Naive thymus-derived CD8-positive, alpha-beta T cell (primary cell): ENCODE data around the gene FARP1. TPM values are rescaled to one million over a fixed set of nuclear protein-coding genes. Genes with fewer than 3 reads are reported as not detected.

ENCODE experiments used
- ATAC-seq, 2 donors: fragments of 150-1000 bp; cut with Tn5 transposase in 1 of 2; sonication (Bioruptor Pico), chemical (Tn5 transposase) in 1 of 2; 1 replicate in 1 of 2; 2 replicates in 1 of 2; pipeline ENCODE4 v1.10.0; 2021; ENCODE audit warnings: mild to moderate bottlenecking in 2 of 2, moderate library complexity in 2 of 2
- POLR2A ChIA-PET: fragments of 350-600 bp; sonication (Branson Sonifier 250); formaldehyde crosslinking; loops from one replicate; lab custom pipeline; 2021; ENCODE audit warnings: antibody characterized with exemption; lab: Charles Lee
- DNase-seq, 10 donors: peaks; one replicate each; pipeline versions ENCODE4 v3.0.0 to v3.0.0-alpha.2; 2020 to 2022
- H3K27ac Mint-ChIP-seq, 10 donors: one replicate each; pipeline ENCODE4 v1.8.0; 2020 to 2022; ENCODE audit warnings: mild to moderate bottlenecking in 10 of 10, mixed read lengths in 10 of 10, moderate library complexity in 4 of 10, inconsistent platforms in 1 of 10
- H3K27me3 Mint-ChIP-seq, 5 donors: one replicate each; pipeline ENCODE4 v1.8.0; 2021 to 2022; ENCODE audit warnings: mixed read lengths in 5 of 5
- H3K36me3 Mint-ChIP-seq, 3 donors: one replicate each; pipeline ENCODE4 v1.8.0; 2020 to 2022; ENCODE audit warnings: mixed read lengths in 3 of 3, mild to moderate bottlenecking in 2 of 3, inconsistent platforms in 1 of 3
- H3K4me1 Mint-ChIP-seq, 4 donors: one replicate each; pipeline ENCODE4 v1.8.0; 2021 to 2022; ENCODE audit warnings: mixed read lengths in 4 of 4
- H3K4me3 Mint-ChIP-seq, 10 donors: one replicate each; pipeline ENCODE4 v1.8.0; 2020 to 2022; ENCODE audit warnings: mild to moderate bottlenecking in 10 of 10, mixed read lengths in 10 of 10, moderate library complexity in 6 of 10, inconsistent platforms in 1 of 10
- H3K9me3 Mint-ChIP-seq, 9 donors: one replicate each; pipeline ENCODE4 v1.8.0; 2020 to 2022; ENCODE audit warnings: mixed read lengths in 9 of 9, mild to moderate bottlenecking in 3 of 9, inconsistent platforms in 1 of 9, moderate library complexity in 1 of 9
- polyA plus RNA-seq, 3 donors: library from polyadenylated mRNA; unstranded; fragments of 300-500 nt; fragmentation: Illumina TruSeq; gene quantifications; one replicate each; pipeline ENCODE4 v1.2.3, GENCODE V29; 2021
- total RNA-seq, 8 experiments: library from RNA in 2 of 8; stranded (reverse) in 2 of 8; gene quantifications; one replicate each; pipeline ENCODE4 v1.2.3 and lab custom pipeline; 2021 to 2026

FARP1 gene
- total and polyA plus RNA-seq, 5 experiments from 2014 or later = 0.03 to 0.55 (median 0.22) TPM

DNA sequence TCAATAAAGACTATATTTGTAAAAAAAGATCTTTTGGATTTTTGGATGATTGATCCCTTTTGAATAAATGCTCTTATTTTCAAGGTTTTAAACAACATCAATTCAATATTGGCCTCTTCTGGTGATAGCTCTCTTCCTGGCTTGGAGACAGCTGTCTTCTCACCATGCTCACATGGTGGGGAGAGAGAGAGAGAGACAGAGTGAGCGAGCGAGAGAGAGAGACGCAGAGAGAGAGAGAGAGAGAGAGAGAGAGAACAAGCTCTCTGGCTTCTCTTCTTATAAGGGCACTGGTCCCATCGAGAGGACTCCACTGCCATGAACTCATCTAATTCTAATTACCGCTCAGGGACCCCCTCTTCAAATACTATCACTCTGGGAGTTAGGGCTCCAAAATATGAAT is 32.1 kb upstream of the FARP1 start:
- Mint-ChIP-seq H3K27ac (no peak overlapping the region), H3K4me1 (peaks cover 0 to 2% (median 0%) of the 10 kb centered on the region in 4 donors), H3K9me3 (peaks cover 0 to 14% (median 0%) of the 10 kb centered on the region in 9 donors), H3K27me3 (peaks cover 0 to 6% (median 0%) of the 10 kb centered on the region in 5 donors), H3K36me3 (no peaks in the 10 kb centered on the region), H3K4me3 (no peak overlapping the region)
- ATAC-seq = no peak
- POLR2A ChIA-PET = no interaction called here
- no peak for DNase-seq

DNA sequence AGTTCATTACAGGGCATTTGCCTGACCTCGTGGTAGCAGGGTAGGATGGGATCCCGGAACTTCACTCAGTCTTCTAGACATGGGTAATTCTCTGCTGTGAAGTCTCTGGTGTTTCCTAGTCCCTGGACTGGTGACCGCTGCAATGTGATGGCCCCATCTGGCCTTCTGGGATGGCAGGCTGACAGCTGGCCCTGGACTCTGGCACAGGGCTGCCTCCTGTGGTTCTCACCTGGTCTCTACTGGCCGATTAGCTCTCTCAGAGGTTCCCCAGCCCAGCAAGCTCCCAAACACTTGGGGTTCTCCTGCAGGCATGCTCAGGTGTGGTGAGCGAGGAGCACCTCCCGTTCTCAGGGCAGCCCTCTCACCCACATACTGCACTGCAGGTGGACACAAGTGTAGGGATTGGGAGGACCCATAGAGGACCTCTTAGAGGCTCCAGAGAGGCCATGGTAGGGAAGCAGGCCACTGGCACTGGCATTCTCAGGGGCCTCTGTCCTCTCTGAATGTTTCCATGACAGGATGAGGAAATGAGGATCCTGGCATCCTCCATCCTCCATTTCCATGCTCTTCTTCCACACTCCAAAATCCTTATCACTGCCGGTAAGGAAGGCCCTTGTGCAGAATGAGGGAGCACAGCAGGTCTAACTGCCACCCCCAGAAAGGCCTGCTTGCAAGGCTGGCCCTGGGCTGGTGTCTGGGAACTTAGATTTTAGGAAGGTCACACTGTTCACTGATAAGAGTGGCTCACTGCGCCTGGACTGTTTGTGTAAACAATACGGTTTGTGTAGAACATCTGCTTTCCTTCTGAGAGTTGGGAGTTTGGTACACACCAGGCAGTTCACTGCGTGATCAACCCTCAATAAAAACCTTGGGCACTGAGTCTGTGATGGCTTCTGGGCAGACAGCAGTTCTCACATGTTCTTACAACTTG is 31.5 kb upstream of the FARP1 start:
- no peak for ATAC-seq
- H3K27me3 Mint-ChIP-seq = peaks cover 0 to 6% (median 0%) of the 10 kb centered on the region in 5 donors
- peaks cover 0 to 2% (median 0%) of the 10 kb centered on the region in 4 donors for H3K4me1 Mint-ChIP-seq
- no peak overlapping the region for H3K4me3 Mint-ChIP-seq
- H3K9me3 Mint-ChIP-seq = peaks cover 0 to 8% (median 0%) of the 10 kb centered on the region in 9 donors
- POLR2A ChIA-PET = no interaction called here
- no peaks in the 10 kb centered on the region for H3K36me3 Mint-ChIP-seq
- no peak overlapping the region for H3K27ac Mint-ChIP-seq
- no peak for DNase-seq

DNA sequence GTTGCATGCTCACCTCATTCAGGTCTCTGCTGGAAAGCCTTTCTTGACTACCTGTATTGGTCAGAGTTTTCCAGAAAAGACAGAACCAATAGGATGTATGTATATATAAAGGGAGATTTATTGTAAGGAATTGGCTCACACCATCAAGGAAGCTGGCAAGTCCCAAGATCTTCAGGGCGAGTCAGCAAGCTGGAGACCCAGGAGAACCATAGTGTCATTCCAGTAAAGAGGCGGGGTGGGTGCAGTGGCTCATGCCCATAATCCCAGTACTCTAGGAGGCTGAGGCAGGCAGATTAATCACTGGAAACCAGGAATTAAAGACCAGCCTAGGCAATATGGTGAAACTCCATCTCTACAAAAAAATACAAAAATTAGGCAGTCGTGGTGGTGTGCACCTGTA is 30.4 kb upstream of the FARP1 start:
- no peak overlapping the region for H3K27ac Mint-ChIP-seq
- no peaks in the 10 kb centered on the region for H3K4me1 Mint-ChIP-seq
- DNase-seq (no peak), ATAC-seq (no peak)
- no peaks in the 10 kb centered on the region for H3K36me3 Mint-ChIP-seq
- no peaks in the 10 kb centered on the region for H3K9me3 Mint-ChIP-seq
- H3K4me3 Mint-ChIP-seq = no peak overlapping the region
- peaks cover 0 to 4% (median 0%) of the 10 kb centered on the region in 5 donors for H3K27me3 Mint-ChIP-seq
- POLR2A ChIA-PET = no interaction called here

DNA sequence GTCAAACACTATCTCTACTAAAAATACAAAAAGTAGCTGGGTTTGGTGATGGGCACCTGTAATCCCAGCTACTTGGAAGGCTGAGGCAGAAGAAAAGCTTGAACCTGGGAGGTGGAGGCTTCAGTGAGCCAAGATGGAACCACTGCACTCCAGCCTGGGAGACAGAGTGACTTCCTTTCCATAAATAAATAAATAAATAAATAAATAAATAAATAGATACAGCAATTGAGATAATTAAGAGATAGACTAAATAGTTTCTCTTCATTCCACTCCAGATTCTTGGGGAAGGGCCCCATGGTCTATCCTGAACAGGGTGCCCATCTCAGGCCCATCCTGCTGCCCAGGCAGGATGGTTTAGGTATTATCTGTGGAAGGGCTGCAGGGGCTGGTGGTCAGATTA is 24.0 kb upstream of the FARP1 start:
- H3K36me3 Mint-ChIP-seq = peaks cover 0 to 6% (median 0%) of the 10 kb centered on the region in 3 donors
- ATAC-seq = no peak
- peaks cover 0 to 13% (median 7%) of the 10 kb centered on the region in 9 donors for H3K9me3 Mint-ChIP-seq
- peaks cover 0 to 4% (median 0%) of the 10 kb centered on the region in 5 donors for H3K27me3 Mint-ChIP-seq
- DNase-seq = no peak
- H3K4me3 Mint-ChIP-seq = no peak overlapping the region
- POLR2A ChIA-PET = no interaction called here
- peak overlapping the region in 1 of 10 donors; percentile 58 for H3K27ac Mint-ChIP-seq
- H3K4me1 Mint-ChIP-seq = no peaks in the 10 kb centered on the region

DNA sequence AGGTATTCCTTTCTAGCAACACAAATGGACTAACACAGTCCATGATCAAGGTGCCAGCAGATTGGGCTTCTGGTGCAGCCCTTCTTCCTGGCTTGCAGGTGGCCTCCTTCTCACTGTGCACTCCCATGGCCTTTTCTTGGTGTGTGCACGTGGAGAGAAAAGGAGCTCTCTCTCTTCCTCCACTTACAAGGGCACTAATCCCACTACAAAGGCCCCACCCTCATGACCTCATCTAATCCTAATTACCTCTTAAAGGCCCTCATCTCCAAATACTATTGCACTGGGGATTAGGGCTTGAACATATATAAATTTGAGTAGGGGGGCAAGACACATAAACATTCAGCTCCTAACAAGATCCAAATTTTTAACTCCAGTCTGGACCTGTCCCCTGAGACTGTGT is 19.7 kb upstream of the FARP1 start:
- peaks cover 0 to 14% (median 2%) of the 10 kb centered on the region in 3 donors for H3K36me3 Mint-ChIP-seq
- H3K4me3 Mint-ChIP-seq = no peak overlapping the region
- DNase-seq (no peak), ATAC-seq (no peak)
- peaks cover 6 to 27% (median 17%) of the 10 kb centered on the region in 9 donors for H3K9me3 Mint-ChIP-seq
- peaks cover 0 to 23% (median 2%) of the 10 kb centered on the region in 5 donors for H3K27me3 Mint-ChIP-seq
- no peaks in the 10 kb centered on the region for H3K4me1 Mint-ChIP-seq
- POLR2A ChIA-PET = no interaction called here
- no peak overlapping the region for H3K27ac Mint-ChIP-seq

DNA sequence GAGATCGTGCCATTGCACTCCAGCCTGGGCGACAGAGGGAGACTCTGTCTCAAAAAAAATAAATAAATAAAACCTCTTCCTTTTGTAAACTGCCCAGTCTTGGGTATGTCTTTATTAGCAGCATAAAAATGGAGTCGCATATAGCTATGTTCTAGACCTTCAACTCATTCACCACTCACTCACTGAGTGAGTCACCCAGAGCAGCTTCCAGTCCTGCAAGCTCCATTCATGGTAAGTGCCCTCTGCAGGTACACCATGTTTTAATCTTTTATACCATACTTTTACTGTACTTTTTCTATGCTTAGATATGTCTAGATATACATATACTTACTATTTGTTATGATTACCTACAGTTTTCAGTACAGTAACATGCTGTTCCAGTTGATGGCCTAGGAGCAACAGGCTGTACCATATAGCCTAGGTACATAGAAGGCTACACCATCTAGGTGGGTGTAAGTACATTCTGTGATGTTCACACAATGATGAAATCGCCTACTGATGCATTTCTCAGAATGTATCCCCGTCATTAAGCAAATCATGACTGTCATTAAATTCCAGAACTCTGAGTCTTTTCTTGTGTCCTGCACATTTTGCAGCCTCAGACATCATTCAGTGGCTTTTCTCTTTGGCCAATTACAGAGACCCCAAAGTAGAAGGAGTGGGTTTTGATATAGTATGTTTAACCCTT is 13.7 kb upstream of the FARP1 start:
- peaks cover 5 to 18% (median 8%) of the 10 kb centered on the region in 9 donors for H3K9me3 Mint-ChIP-seq
- H3K4me1 Mint-ChIP-seq = no peaks in the 10 kb centered on the region
- POLR2A ChIA-PET = no interaction called here
- no peak overlapping the region for H3K27ac Mint-ChIP-seq
- ATAC-seq (no peak), DNase-seq (no peak)
- peaks cover 0 to 5% (median 2%) of the 10 kb centered on the region in 3 donors for H3K36me3 Mint-ChIP-seq
- peaks cover 9 to 39% (median 26%) of the 10 kb centered on the region in 5 donors for H3K27me3 Mint-ChIP-seq
- H3K4me3 Mint-ChIP-seq = no peak overlapping the region

DNA sequence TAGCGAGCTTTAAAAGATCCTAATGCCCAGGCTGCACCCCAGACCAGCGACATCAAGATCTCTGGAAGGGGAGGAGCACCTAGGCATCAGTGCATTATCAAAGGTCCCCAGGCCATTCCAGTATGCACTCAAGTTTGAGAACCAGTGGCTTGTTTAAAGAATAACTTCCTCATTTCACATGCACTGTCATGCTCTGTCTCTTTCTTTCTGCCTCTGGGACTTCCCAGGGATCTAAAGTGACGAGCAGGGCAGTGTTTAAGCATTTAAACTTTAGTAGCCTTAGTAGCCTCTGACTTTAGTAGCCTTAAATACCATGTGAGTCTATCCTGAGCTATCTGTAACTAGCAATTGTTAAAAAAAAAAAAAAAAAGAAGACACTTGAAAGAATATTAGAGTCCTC is 8.9 kb upstream of the FARP1 start:
- Mint-ChIP-seq H3K27me3 (peaks cover 16 to 55% (median 32%) of the 10 kb centered on the region in 5 donors), H3K27ac (no peak overlapping the region), H3K4me1 (no peaks in the 10 kb centered on the region), H3K36me3 (no peaks in the 10 kb centered on the region), H3K4me3 (no peak overlapping the region), H3K9me3 (peaks cover 0 to 3% (median 2%) of the 10 kb centered on the region in 9 donors)
- DNase-seq (no peak), ATAC-seq (no peak)
- POLR2A ChIA-PET = no interaction called here

DNA sequence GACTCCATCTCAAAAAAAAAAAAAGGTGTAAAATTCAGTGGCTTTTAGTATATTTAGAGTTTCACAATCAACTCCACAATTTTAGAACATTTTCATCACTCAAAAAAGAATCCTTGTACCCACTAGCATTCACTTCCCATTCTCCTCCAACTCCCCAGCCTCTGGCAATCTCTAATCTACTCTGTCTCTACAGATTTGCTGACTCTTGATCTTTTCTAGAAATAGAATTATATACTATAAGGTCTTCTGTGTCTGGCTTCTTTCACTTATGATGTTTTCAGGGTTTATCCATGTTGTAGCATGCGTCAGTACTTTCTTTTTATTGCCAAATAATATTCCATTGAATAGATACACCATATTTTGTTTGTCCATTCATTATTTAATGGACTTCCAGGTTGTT is 8.0 kb upstream of the FARP1 start:
- Mint-ChIP-seq H3K4me3 (no peak overlapping the region), H3K4me1 (no peaks in the 10 kb centered on the region), H3K9me3 (peaks cover 0 to 2% (median 0%) of the 10 kb centered on the region in 9 donors), H3K36me3 (no peaks in the 10 kb centered on the region), H3K27ac (no peak overlapping the region), H3K27me3 (peaks cover 20 to 54% (median 35%) of the 10 kb centered on the region in 5 donors)
- ATAC-seq (no peak), DNase-seq (no peak)
- POLR2A ChIA-PET = no interaction called here

DNA sequence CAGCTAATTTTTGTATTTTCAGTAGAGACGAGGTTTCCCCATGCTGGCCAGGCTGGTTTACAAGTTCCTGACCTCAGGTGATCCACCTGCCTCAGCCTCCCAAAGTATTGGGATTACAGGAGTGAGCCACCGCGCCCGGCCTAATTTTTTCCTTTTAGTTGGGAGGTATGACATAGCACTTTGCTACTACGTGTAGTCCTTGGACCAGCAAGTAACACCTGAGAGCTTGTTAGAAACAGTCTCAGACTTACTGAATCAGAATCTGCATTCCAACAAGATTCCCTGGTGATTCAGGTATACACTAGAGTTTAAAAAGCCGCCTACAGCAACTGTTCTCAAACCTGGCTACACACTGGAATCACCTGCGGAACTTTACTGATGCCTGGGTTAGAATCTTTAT is 1.8 kb upstream of the FARP1 start:
- H3K27ac Mint-ChIP-seq = no peak overlapping the region
- peak overlapping the region in 6 of 10 donors; percentile 10 to 62 (median 38) for H3K4me3 Mint-ChIP-seq
- peaks cover 36 to 72% (median 53%) of the 10 kb centered on the region in 5 donors for H3K27me3 Mint-ChIP-seq
- peaks cover 3 to 20% (median 13%) of the 10 kb centered on the region in 4 donors for H3K4me1 Mint-ChIP-seq
- DNase-seq = no peak
- POLR2A ChIA-PET = no interaction called here
- no peak for ATAC-seq
- H3K9me3 Mint-ChIP-seq = peaks cover 0 to 6% (median 0%) of the 10 kb centered on the region in 9 donors
- no peaks in the 10 kb centered on the region for H3K36me3 Mint-ChIP-seq

DNA sequence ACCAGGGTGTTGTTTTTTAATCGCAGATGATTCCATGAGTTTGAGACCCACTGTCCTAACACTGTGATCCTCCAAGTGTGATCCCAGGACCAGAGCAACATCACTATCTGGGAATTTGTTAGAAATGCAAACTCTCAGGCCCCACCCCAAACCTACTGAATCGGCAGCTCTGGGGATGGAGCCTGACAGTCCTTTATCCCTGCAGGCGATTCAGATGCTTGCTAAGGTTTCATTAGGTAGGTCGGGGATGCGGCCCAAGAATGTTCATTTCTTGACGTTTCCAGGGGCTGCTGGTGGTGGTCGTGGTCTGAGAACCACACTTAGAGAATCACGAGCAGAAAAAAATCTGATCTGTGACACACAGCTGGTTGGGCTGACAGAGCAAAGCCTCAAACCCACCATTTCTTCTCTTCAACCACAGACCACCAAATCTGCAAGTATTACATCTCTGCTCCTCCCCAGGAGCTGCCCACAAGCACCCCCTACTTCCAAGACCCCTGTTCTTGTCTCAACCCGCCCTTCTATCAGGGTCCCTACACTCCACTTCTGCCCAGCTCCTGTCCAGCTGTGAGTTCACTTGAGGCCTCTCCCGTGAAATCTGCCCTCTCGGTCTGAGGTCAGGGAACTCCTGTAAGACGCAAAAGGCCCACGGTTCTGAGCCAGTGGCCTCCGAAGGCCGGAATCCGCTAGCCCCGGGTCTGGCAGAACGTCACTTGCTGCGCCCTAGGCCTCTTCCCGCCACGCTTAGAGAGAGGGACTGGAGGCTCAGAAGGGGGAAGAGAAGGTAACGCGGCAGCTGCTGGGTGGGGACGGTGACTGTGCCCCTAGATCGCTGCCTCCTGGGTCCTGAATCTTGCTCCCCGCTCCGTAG is 1.1 kb upstream of the FARP1 start:
- no peak for DNase-seq

DNA sequence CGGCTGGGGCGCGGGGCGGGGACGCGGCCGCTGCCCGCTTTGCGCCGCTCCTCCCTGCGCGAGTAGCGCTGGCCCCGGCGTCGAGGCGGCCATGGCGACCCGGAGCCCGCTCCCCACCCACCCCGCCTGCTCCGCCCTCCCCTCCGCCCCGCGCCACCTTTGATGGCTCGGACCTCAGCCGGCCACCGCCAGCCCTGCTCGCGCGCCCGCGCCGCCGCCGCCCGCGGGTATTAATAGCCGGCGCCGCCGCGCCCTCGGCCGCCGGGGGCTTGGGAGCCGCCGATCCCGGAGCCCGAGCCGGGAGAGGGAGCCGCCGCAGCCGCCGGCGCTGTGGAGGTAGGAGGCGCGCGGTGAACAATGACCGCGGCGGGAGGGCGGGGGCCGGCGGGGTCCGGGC is 261 bp downstream of the FARP1 start:
- peaks cover 37 to 56% (median 47%) of the 10 kb centered on the region in 5 donors for H3K27me3 Mint-ChIP-seq
- POLR2A ChIA-PET = no interaction called here
- H3K9me3 Mint-ChIP-seq = peaks cover 0 to 6% (median 0%) of the 10 kb centered on the region in 9 donors
- peaks cover 3 to 20% (median 13%) of the 10 kb centered on the region in 4 donors for H3K4me1 Mint-ChIP-seq
- no peak overlapping the region for H3K27ac Mint-ChIP-seq
- ATAC-seq (no peak), DNase-seq (no peak)
- no peak overlapping the region for H3K4me3 Mint-ChIP-seq
- H3K36me3 Mint-ChIP-seq = no peaks in the 10 kb centered on the region

More for the DNA sequence above, 1.1 kb upstream of the FARP1 start:
- peaks cover 35 to 65% (median 50%) of the 10 kb centered on the region in 5 donors for H3K27me3 Mint-ChIP-seq
- no peak overlapping the region for H3K27ac Mint-ChIP-seq
- peak overlapping the region; percentile 18 to 72 (median 60) for H3K4me3 Mint-ChIP-seq
- POLR2A ChIA-PET = no interaction called here
- H3K9me3 Mint-ChIP-seq = peaks cover 0 to 6% (median 0%) of the 10 kb centered on the region in 9 donors
- H3K36me3 Mint-ChIP-seq = no peaks in the 10 kb centered on the region
- no peak for ATAC-seq
- peaks cover 3 to 20% (median 13%) of the 10 kb centered on the region in 4 donors for H3K4me1 Mint-ChIP-seq

DNA sequence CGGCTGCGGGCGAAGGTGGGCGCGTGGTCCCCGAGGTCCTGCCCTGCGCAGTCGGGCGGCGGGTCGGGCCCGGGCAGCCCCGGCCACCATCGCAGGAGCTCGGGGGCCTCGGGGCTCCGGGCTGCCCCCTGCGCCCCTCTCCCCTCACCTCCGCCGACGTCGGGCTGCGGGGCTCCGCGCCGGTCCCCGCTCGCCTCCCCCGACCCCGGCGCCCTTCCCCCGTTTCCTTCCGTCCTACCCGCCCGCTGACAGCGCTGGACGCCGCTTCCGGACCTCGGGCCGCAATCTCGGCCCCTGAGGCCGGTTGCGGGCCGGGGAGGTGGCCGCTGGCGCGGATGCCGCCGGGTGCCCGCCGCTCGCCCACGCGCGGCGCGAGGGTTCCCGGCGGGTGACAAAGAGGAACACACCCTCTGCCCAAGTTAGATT is 720 bp downstream of the FARP1 start:
- Mint-ChIP-seq H3K27ac (no peak overlapping the region), H3K36me3 (no peaks in the 10 kb centered on the region), H3K27me3 (peaks cover 36 to 56% (median 50%) of the 10 kb centered on the region in 5 donors), H3K9me3 (peaks cover 0 to 6% (median 0%) of the 10 kb centered on the region in 9 donors), H3K4me1 (peaks cover 3 to 20% (median 13%) of the 10 kb centered on the region in 4 donors), H3K4me3 (peak overlapping the region in 6 of 10 donors; percentile 61 to 80 (median 76))
- DNase-seq (no peak), ATAC-seq (no peak)
- POLR2A ChIA-PET = no interaction called here
